Stimulated activated CD8-positive, alpha-beta memory T cell treated with anti-CD3 and anti-CD28 coated beads, Interleukin-4, amount 100 ng/mL, for 48 hours (primary cell): ENCODE data around the gene SERPINA5.
"Not testable (repeated sequence)": the region's sequence is repeated elsewhere in the genome, so short reads cannot be mapped to it uniquely, and the experiment has no call there.

Experiments used
- DNase-seq: peaks from one replicate; pipeline ENCODE4 v3.0.0-alpha.2; 2020

SERPINA5 gene

DNA sequence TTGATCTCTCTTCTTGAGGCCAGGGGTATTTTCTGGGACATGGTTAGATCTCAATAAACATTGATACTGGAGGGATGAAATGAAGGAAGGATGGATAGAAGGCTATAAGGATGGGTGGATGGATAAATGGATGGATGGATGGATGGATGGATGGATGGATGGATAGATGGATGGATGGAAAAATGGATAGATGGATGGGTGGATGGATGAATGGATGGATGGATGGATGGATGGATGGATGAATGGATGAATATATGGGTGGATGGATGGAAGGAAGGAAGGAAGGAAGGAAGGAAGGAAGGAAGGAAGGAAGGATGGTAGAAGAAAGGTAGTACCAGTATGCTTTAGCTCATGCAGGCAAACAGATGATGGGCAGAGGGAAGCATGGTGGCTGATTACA, 3.8 kb upstream of the SERPINA5 start:
- not testable (repeated sequence) for DNase-seq

DNA sequence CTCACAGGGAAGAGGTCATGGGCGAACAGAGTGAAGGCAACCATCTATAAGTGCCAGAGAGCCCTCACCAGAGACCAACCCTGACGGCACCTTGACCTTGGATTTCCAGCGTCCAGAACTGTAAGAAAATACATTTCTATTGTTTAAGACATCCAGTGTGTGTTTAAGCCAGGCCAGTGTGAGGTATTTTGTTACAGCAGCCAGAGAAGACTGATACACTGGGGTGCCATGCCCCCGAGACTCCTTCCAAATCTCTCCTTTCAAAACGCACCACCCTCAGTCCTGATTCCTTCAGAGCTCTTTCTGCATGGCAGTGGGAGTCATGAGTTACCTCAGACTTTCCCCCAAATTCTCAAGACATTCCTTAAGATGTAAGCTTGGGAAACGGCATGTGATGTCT, 2.5 kb upstream of the SERPINA5 start:
- DNase-seq: no peak

DNA sequence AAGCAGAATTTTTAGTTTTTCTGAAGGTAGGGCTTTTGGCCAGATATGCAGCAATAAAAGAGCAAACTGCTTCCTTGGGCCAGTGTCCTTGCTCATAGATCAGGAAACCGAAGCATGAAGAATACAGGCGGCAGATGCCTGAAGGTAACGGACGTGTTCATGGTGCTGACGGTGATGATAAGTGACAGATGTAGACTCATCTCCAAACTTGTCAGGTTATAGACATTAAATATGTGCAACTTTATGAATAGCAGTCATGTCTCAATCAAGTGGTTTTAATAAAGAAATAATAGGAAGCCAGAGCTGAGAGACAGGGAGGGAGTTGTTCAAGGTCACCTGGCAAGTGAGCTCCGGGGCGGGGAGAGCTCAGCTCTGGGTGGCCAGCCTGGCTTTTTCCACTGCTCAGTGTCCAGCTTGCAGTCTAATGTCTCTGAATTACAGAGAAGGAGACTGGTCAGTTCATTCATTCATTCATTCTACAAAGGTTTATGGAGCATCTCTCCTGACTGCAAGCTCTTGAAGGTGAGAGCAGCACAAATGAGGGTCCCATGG, 1.0 kb downstream of the SERPINA5 start:
- no peak for DNase-seq

DNA sequence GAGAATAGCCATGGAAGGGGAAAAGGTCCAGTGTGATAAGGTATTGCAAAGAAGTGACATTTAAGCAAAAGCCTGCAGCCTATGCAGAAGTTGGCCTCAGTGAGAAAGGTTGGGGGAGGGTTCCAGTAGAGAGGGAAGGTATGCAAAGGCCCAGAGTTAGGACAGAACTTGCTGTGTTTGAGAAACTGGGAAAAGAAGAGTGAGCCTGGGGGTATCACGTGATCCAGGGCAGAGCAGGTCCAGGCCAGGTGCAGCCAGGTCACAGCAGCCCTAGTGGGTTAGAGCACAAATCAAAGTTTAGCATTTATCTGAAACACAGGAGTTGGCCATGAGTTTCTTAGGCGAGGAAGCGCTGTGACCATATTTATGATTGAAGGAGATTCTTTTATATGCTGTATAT, 1.6 kb downstream of the SERPINA5 start:
- no peak for DNase-seq

DNA sequence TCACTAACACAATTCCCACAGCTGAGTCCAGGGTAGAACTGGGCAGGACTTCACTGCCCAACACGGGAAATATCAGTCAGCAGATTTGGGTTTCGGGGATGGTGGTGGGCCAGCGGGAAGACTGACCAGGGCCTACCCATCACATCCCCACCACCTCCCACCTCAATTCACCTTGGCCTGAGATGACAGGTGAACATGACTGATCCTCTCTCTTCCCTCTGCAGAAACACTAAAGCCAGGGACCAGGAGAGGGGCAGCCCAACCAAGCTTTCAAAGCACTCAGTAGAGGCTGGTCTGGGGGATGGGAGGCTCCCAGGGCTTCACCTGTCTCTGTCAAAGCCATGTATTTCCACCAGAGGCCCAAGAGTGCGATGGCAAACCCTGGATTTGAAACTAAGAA, 2.3 kb downstream of the SERPINA5 start:
- DNase-seq: no peak

DNA sequence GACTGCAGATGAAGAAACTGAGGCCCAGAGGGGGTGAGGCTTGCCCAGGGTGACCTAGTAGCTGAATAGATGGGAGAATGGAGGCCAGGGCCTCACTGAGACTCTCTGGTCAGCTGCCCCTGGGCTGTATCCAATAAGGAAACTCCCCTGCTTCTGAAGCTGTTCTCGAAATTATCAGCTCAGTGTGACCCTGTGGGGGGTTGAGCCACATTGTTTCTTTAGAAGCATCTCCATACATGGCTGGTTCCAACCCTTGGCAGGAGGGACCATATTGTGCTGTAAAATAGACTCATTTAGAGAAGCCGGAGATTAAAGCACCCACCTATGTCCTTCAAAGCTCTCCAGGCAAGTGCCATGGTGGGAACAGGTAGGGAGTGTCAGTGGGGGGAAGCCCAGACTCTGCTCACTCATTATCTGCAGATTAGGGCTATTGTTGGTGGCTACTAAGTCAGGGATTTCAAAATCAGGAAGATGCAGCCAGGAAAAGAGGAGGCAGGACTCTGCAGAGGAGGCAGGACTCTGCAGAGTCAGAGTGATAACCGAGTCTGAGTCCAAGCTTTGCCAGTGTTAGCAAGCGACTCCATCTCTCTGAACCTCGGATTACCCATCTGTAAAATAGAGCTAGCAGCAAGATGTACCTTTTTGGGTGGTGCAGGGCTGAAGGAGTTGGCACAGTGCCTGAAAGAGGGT, 3.5 kb downstream of the SERPINA5 start:
- DNase-seq: no peak

DNA sequence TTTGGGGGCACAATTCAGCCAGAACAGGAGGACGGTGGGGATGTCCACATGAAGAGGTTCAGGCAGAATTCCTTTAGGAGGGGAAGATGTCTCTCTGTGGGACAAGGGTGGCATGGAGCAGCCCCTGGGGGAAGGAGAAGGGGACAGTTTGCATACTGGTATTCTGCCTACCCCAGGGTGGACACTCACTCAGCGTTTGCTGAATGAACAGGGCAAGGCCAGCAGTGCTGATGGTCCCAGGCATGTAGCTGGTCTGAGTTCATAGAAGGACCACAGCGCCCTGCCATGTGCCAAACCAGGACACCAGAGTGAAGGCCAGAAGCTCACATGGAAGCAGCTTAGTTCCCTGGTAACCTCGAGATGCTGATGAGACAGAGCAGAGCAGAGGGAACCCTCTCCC, 5.4 kb downstream of the SERPINA5 start:
- no peak for DNase-seq

DNA sequence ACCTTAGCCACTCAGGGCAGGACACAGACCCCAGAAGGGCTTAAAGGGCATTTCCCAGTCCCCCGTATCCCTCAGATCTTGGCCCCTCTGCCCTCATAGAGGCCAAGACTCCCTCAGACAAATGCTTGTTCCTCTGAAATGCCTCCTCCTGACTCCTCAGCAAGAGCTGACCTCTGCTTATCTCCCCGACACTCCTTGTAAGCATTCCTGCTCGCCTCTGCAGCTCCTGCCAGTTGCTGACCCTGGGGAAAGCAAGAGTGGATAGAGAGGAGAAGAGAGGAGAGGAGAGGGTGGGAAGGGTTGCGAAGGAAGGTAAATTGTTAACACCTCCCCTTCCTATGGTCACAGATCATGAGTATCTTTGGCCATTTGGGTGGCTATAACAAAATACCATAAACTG, 7.1 kb downstream of the SERPINA5 start:
- DNase-seq: no peak

DNA sequence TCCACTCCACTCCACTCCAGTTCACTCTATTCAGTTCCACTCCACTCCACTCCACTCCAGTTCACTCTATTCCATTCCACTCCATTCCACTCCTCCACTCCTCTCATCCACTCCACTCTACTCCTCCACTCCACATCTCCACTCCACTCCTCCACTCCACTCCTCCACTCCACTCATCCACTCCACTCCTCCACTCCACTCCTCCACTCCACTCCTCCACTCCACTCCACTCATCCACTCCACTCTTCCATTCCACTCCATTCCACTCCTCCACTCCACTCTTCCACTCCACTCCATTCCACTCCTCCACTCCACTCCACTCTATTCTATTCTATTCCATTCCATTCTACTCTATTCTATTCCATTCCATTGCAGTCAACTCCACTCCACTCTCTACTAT, 9.8 kb downstream of the SERPINA5 start:
- DNase-seq: no peak

DNA sequence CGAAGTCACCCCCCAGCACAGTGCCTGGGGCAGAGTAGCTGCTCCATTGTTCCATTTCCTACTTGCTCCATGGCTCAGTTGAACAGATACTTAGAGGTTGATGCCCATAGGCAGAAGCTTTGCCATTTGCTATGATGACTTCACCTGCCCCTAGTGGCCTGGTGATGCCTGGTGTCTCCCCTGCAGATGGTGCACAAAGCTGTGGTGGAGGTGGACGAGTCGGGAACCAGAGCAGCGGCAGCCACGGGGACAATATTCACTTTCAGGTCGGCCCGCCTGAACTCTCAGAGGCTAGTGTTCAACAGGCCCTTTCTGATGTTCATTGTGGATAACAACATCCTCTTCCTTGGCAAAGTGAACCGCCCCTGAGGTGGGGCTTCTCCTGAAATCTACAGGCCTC, 10.6 kb downstream of the SERPINA5 start:
- no peak for DNase-seq

DNA sequence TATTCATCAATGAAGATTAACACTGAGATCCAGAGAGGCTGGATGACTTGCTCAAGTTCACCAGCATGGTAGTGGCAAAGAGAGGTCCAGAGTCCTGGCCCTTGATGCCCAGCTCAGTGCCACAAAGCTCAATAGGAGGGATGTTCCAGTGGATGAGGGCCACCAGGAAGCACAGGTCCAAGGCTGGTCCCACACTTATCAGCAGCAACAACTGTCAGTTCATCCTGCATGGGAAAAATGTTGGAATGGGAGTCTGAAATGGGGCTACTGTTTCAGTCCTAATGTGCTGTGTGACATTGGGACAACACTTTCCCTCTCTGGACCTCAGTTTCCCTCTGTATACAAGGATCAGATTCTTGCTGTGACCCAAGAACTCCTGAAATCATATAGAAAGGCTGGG, 11.2 kb downstream of the SERPINA5 start:
- no peak for DNase-seq

DNA sequence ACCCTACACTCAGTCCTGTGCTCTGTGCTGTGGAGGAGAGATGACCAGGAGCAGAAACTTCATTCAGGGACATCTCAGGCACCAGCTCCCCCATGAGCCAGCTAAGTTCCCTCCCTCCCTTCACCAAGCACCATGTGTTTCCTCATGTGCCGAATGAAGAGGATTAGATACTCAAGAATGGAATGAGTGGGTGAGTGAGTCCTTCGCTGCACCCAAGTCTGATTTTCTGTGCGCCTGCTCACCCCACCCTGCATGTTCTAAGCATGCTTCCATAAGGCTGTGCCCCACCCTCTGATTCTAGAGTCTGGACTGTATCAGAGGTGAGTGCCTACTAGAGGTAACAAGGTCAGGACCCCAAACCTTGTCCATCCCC, 12.1 kb downstream of the SERPINA5 start:
- DNase-seq: no peak

DNA sequence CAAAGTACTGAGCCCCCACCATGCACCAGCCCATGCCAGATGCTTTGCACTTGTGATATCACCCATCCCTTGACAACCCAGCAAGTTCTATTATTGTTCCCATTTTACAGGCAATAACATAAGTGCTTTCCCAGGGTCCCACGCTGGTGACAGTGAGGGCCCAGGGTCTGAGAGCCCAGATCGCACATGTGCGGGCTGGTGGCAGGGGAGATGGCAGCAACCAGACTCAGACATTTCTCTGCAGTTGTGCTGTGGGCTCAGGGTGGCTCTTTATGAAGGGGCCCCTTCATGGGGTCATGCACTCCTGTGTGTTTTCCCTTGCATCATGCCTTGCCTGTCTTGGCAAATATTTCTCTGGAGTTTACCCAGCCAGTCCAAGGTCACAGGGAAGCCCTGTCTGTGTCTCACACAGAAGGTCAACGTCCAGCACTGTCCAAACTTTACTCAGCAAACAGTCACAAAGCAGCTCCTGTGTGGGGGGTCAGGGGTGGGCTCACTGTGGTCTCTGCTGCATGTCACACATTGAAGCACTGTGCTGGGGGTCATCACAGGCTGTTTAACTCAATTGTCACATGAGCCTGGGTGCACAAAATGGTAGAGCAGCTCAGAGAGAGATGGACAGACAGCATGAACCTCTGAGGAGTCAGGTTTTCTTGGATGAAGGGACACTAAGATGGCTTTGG, 12.7 kb downstream of the SERPINA5 start:
- DNase-seq: no peak

DNA sequence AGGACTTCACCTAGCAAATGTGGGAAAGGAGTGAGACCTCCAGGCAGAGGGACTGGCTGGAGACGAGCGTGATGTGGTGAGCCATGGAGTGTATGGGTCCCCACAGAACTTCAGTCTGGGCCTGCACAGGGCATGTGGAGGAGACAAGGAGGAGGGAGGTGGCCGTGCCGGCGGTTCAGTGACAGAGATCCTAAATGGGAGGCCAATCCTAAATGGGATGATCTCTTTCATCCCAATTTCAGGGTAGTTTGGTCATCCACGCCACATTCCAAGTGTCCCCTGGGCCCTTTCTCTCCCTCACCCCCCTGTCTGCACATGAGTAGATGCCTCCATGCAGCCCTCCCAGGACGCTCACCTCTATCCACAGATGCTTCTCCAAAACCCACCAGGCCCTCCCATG, 13.2 kb downstream of the SERPINA5 start:
- DNase-seq: no peak

DNA sequence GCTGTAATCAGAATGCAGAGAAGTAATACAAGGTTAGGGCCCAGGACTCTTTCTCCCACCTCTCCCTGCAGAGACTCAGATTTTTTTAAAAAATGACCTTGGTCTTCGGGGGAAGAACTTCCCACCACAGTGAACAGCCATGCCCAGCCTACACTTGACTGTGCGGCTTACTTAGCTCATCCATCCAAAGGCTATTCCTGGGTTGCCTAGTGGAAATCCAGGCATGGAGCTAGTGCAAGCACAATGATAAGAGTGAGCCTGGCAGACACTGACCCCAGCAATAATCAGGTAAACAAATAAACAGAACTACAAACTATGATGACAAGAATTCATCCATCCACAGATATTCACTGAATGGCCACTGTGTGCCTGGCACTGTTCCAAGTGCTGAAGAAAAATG, 14.7 kb downstream of the SERPINA5 start:
- DNase-seq: no peak

DNA sequence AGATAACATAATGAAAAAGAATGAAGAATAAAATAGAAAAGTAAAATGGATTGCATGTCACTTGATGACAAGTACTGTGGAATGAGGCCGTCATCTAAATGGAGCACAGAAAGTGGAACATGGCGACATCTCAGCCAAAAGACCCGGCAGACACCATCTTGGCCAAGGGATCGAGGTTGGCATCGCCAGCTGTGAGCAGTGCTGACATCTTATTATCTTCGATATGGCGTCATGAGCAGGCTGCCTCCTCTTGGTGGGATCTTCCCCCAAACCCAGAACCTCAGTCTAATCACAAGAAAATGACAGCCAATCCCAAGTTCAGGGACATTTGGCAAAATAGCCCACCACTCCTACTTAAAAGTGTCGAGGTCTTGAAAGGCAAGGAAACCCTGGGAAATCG, 15.1 kb downstream of the SERPINA5 start:
- no peak for DNase-seq

DNA sequence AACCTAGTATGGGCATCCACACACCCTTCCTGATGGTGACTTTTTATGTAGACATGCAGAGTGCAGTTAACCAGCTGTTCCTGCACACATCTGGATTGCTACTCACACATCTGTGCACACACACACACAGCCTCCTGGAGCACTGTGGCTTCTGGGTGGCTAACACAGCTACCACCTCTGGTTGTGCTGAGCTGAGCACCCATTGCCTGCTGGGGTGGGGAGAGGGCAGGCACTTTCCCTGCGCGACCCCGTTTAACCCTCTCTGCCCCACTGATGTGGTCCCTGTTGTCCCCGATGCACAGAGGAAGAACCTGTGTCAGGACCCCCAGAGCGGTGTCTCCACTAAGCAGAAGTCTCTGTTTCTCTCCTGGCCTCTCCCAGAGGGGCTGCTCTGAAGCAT, 16.6 kb downstream of the SERPINA5 start:
- no peak for DNase-seq

DNA sequence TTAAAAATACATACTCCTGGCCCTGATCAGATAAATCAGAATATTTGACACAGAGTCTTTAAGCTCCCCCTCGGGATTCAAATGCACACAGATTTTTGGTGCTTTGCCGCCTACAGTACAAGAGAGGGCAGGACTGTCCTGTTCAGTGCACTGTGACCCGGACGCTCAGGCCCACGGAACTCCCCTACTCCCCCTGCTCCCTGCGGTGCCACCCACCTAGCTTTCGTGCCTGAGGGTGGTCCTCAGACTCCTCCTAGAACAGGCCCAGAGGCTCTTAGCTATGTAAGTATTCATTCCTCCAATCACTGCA, 17.2 kb downstream of the SERPINA5 start:
- DNase-seq: no peak

DNA sequence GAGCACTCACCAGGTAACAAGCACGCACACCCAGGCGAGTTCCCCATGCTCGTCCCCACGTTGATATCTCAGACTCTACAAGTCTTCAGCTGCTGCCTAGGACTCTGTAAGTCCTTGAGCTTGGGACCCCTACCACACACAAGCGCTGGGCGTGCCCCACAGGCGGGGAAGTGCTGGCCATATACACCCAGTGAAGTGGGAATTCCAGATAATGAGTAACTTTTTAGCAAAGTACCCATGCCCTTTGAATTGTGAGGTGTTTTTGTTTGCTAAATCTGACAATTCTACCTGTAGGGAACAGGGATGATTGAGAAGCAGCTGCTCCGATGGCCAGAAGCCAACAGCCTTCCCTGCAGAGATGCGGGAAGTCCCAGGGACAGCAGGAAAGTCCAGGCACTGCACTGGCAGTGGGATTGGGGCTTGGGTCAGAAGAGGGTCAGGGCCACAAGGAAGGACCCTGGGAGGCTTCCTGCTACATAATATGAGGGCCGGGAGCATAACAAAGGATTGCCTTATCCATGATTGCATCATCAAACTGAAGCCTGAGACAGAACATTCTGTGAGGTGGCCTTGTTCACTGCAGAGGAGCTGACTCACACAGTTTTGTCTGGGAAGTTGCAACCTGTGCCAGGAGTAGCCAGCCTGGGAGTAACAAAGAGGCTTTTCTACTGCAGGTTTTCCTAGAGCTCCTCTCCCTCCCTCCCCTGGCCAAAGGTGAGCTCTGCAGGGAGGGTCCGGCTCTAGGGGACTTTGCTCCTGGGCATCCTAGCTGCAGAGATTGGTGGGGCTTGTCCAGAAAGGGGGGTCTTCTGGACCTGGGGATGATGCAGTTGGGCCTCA, 17.8 kb downstream of the SERPINA5 start:
- DNase-seq: no peak

DNA sequence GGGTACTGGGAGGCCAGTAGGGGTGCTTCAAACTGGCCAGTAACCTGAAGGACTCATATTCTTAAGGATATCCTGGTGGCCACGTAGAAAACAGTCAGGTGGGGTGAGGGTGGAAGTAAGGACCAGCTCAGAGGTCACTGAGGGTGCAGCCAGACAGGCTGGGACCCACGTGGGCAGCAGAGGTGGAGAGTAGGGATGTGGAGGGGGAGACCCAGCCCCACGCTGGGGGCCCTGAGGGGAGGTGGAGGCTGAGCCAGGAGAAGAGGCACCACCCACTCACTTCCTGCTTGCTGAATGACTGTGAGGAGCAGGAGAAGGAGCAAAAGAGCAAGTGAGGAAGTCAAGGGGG, 18.4 kb downstream of the SERPINA5 start:
- no peak for DNase-seq

DNA sequence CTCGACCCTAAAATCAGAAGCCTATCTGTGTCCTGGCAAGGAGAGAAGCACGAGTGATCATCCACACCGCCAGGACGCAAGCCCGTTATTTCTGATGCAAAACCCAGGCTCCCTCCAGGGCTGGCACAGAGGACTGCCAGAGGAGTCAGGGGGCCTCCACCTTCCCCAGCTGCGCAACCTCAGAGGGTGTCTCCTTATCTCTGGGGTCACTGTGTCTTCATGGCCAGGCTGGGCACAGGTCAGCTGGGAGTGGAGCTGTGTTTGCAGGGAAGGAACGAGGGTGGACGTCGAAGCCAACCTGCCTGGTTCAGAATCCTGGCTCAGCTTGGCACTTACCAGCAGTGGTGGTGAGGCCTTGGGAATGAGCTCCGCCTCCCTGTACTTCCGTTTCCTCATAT, 18.9 kb downstream of the SERPINA5 start:
- no peak for DNase-seq

DNA sequence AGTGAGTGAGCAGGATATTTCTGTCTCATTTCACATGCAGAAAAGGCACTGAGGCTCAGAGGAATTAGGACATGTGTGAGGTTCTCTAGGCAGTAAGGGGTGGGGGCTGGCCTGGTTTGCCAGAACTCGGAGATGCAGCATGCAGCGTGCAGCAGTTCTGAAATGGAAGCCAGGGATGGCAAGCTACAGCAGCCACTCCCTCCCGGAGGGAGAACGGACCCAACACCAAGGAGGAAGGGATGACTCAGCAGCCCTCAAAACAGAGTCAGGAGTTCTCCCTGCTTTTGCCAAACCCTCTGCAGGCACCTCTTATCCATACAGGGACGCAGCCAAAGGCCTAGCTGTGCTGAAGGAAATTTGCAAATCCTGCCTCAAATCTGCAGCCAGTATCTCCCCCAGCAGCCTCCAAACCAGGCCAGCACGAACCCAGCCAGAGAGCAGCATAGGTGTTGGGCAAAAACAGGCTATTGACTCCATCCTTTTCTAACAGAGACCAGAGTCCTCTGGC, 20.7 kb downstream of the SERPINA5 start:
- DNase-seq: no peak

DNA sequence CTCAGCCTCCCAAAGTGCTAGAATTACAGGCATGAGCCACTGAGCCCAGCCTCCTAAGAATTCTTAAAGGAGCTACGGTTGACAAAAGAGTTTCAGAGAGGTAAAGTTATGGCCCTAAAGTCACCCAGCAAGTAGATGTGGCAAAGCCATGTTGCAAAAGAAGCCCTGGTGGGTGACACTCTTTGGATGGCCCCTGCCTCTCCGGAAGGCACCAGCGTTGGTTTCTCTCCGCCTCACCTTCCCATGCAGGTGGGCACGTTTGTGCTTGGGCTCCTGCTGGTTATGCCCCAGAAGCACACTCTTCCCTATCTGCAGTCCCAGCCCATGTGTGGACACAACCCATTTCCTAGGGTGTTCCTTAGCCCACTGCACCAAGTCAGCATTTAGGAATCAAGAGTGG, 21.5 kb downstream of the SERPINA5 start:
- no peak for DNase-seq

DNA sequence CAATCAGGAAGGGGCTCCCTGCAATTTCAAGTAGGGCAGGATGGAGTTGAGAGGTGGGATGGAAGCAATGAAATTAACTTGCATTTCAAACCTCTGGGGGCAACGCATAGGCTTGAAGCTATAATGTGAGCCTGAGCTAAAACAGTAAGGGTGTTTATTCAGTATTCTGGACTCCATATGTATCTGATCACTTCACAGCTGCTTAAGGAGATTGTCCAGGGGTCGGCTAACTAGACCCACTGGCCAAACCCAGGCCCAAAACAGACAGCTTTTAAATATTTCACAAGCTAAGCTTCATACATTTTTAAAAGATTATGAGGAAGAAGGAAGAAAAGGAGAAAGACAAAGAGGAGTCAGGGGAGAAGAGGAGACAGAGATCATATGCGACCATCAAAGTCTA, 24.1 kb downstream of the SERPINA5 start:
- DNase-seq: no peak
